GM23338 (cell line): ENCODE measurements around the gene OR2A12. TPM values are rescaled to one million over a fixed set of nuclear protein-coding genes. Genes with fewer than 3 reads are reported as not detected.

Experiments used
- ATAC-seq: fragments of 200-7000 bp; cut with Tn5 transposase; 3 replicates; pipeline ENCODE4 v1.9.1; 2020
- DNase-seq: peaks from one replicate; pipeline ENCODE4 v3.0.0-alpha.2; 2015; ENCODE audit warnings: low spot score
- H2AFZ ChIP-seq: fragments of 200-600 bp; sonication (generic); 2 replicates; pipeline ENCODE4 v1.8.0; 2016; ENCODE audit warnings: antibody characterized with exemption, mild to moderate bottlenecking, moderate library complexity
- H3F3A ChIP-seq: fragments of 200-600 bp; sonication (generic); replicated peaks from 2 replicates; pipeline ENCODE4 v1.8.0; 2017; ENCODE audit warnings: antibody characterized with exemption, mixed run types, low read depth
- H3K27ac ChIP-seq: fragments of 200-600 bp; sonication (generic); 2 replicates; pipeline ENCODE4 v1.6.1; 2016; ENCODE audit warnings: low read depth
- H3K27me3 ChIP-seq: fragments of 200-600 bp; sonication (generic); 2 replicates; pipeline ENCODE4 v1.8.0; 2016; ENCODE audit warnings: mild to moderate bottlenecking, mixed run types, moderate library complexity; ENCODE audit not compliant: insufficient read depth
- H3K36me3 ChIP-seq: fragments of 200-600 bp; sonication (generic); 2 replicates; pipeline ENCODE4 v1.8.0; 2016; ENCODE audit warnings: mild to moderate bottlenecking; ENCODE audit not compliant: insufficient read depth
- H3K4me1 ChIP-seq: fragments of 200-600 bp; sonication (generic); 2 replicates; pipeline ENCODE4 v1.8.0; 2016; ENCODE audit warnings: mild to moderate bottlenecking, moderate library complexity; ENCODE audit not compliant: insufficient read depth
- H3K4me2 ChIP-seq: fragments of 200-600 bp; sonication (generic); 2 replicates; pipeline ENCODE4 v1.7.1; 2017; ENCODE audit warnings: mixed run types
- H3K4me3 ChIP-seq: fragments of 200-600 bp; sonication (generic); 2 replicates; pipeline ENCODE4 v1.6.1; 2016; ENCODE audit warnings: mixed run types
- H3K79me2 ChIP-seq: fragments of 200-600 bp; sonication (generic); replicated peaks from 2 replicates; pipeline ENCODE4 v1.8.0; 2017; ENCODE audit warnings: mild to moderate bottlenecking; ENCODE audit not compliant: insufficient read depth
- H3K9me2 ChIP-seq: fragments of 200-600 bp; sonication (generic); 2 replicates; pipeline ENCODE4 v1.8.0; 2017; ENCODE audit not compliant: insufficient read depth
- H4K20me1 ChIP-seq: fragments of 200-600 bp; sonication (generic); replicated peaks from 2 replicates; pipeline ENCODE4 v1.8.0; 2017; ENCODE audit warnings: mild to moderate bottlenecking; ENCODE audit not compliant: insufficient read depth
- H3K27ac Mint-ChIP-seq: 2 replicates; pipeline ENCODE4 v1.8.0; 2020; ENCODE audit warnings: inconsistent platforms, mild to moderate bottlenecking, moderate library complexity, mixed read lengths
- H3K27me3 Mint-ChIP-seq: 3 replicates; pipeline ENCODE4 v1.8.0; 2022; ENCODE audit warnings: low read depth, mild to moderate bottlenecking, moderate library complexity, mixed read lengths, inconsistent platforms; ENCODE audit not compliant: insufficient read depth, poor library complexity
- H3K36me3 Mint-ChIP-seq: 3 replicates; pipeline ENCODE4 v1.8.0; 2021; ENCODE audit warnings: low read depth, mild to moderate bottlenecking, inconsistent platforms, moderate library complexity, mixed read lengths
- H3K4me1 Mint-ChIP-seq: 3 replicates; pipeline ENCODE4 v1.8.0; 2020; ENCODE audit warnings: mild to moderate bottlenecking, inconsistent platforms, mixed read lengths
- H3K4me3 Mint-ChIP-seq: 3 replicates; pipeline ENCODE4 v1.8.0; 2021; ENCODE audit warnings: moderate library complexity, mild to moderate bottlenecking, inconsistent platforms, mixed read lengths
- H3K9me3 Mint-ChIP-seq: 3 replicates; pipeline ENCODE4 v1.8.0; 2020; ENCODE audit warnings: moderate library complexity, mild to moderate bottlenecking, inconsistent platforms, mixed read lengths
- CREB1 ChIP-seq: fragments of 250-450 bp; sonication (Bioruptor Pico); IDR thresholded peaks from 2 replicates; pipeline ENCODE4 v1.5.0; 2020; ENCODE audit warnings: low read depth, mild to moderate bottlenecking, moderate library complexity
- CTCF ChIP-seq, 2 experiments: fragments of 200-600 bp in 1 of 2; sonication (generic) in 1 of 2; conservative IDR thresholded peaks; 2 replicates each; pipeline versions ENCODE4 v1.5.1 to v1.6.1; 2016 to 2017; ENCODE audit warnings: antibody characterized with exemption in 2 of 2, low read depth in 2 of 2, mild to moderate bottlenecking in 2 of 2, moderate library complexity in 1 of 2
- EZH2 ChIP-seq: fragments of 200-600 bp; sonication (generic); IDR thresholded peaks from one replicate; pipeline ENCODE4 v1.8.0; 2017; ENCODE audit warnings: antibody characterized with exemption, mild to moderate bottlenecking, low read depth; ENCODE audit not compliant: unreplicated experiment
- EZH2phosphoT487 ChIP-seq: fragments of 200-600 bp; sonication (generic); IDR thresholded peaks from one replicate; pipeline ENCODE4 v1.8.1; 2018; ENCODE audit warnings: antibody characterized with exemption; ENCODE audit not compliant: unreplicated experiment
- JUNB ChIP-seq: IDR thresholded peaks from one replicate; pipeline ENCODE4 v1.6.1; 2016; ENCODE audit warnings: antibody characterized with exemption; ENCODE audit not compliant: unreplicated experiment
- NANOG ChIP-seq: IDR thresholded peaks from 2 replicates; pipeline ENCODE4 v1.6.1; 2016; ENCODE audit warnings: antibody characterized with exemption, borderline replicate concordance
- POLR2AphosphoS5 ChIP-seq: IDR thresholded peaks from 2 replicates; pipeline ENCODE4 v1.6.1; 2016; ENCODE audit warnings: antibody characterized with exemption, low read depth
- REST ChIP-seq: IDR thresholded peaks from one replicate; pipeline ENCODE4 v1.6.1; 2018; ENCODE audit warnings: antibody characterized with exemption; ENCODE audit not compliant: unreplicated experiment
- STAT1 ChIP-seq: IDR thresholded peaks from one replicate; pipeline ENCODE4 v1.6.1; 2016; ENCODE audit warnings: antibody characterized with exemption; ENCODE audit not compliant: unreplicated experiment
- ZNF114 ChIP-seq: fragments of 250-450 bp; sonication (Bioruptor Pico); IDR thresholded peaks from 2 replicates; pipeline ENCODE4 v1.5.0; 2020; ENCODE audit warnings: mild to moderate bottlenecking, moderate library complexity
- ZNF331 ChIP-seq: fragments of 250-450 bp; sonication (Bioruptor Pico); IDR thresholded peaks from 2 replicates; pipeline ENCODE4 v1.5.0; 2020; ENCODE audit warnings: low read depth, mild to moderate bottlenecking, moderate library complexity
- ZNF462 ChIP-seq: fragments of 250-450 bp; sonication (Bioruptor Pico); IDR thresholded peaks from 2 replicates; pipeline ENCODE4 v1.5.0; 2020; ENCODE audit warnings: mild to moderate bottlenecking, moderate library complexity
- polyA plus RNA-seq: library from polyadenylated mRNA; unstranded; fragments of >200 nt; fragmentation: Nextera tagmentation; extraction: Ambion mirVana; gene quantifications from 2 replicates; pipeline ENCODE4 v1.2.1, GENCODE V29; 2016
- total RNA-seq: library from RNA; depleted of rRNA; stranded (reverse); fragments of >200 nt; shearing (Covaris generic); gene quantifications from 2 replicates; pipeline ENCODE4 v1.2.3, GENCODE V29; 2014
- TF ChIP-seq, protein P1 (sequence below): IDR thresholded peaks from 2 replicates; pipeline ENCODE4 v1.6.1; 2016; ENCODE audit warnings: antibody characterized with exemption

Gene OR2A12
- total and polyA plus RNA-seq, 2 experiments from 2014 or later = not detected

GRCh38 chr7:144142187-144142586 is 56.1 kb downstream of the OR2A12 start:
- Mint-ChIP-seq H3K36me3 (no peaks in the 10 kb centered on the region), H3K27me3 (no peaks in the 10 kb centered on the region), H3K4me3 (no peak overlapping the region), H3K9me3 (peaks cover 19% of the 10 kb centered on the region), H3K4me1 (no peaks in the 10 kb centered on the region), H3K27ac (no peak overlapping the region)
- Histone ChIP-seq H4K20me1 (no peaks in the 10 kb centered on the region), H3K27me3 (no peaks in the 10 kb centered on the region), H2AFZ (no peak overlapping the region), H3K79me2 (no peaks in the 10 kb centered on the region), H3K4me1 (no peaks in the 10 kb centered on the region), H3K4me2 (no peak overlapping the region), H3K27ac (no peak overlapping the region), H3K36me3 (no peaks in the 10 kb centered on the region), H3K4me3 (no peak overlapping the region), H3K9me2 (no peaks in the 10 kb centered on the region; the same call in 1 of the 2 replicates), H3F3A (no peaks in the 10 kb centered on the region)
- DNase-seq = no peak
- ATAC-seq = no peak
- TF ChIP-seq POLR2AphosphoS5 (no peak), ZNF114 (CRISPR knock-in tag) (no peak), REST (no peak), NANOG (no peak), CTCF (conservative IDR thresholded peaks at IDR 0.05; ENCODE audit: low read depth in 2 of 2) (no peak), EZH2phosphoT487 (no peak), STAT1 (no peak), EZH2 (no peak), CREB1 (CRISPR knock-in tag) (no peak), JUNB (no peak), ZNF331 (CRISPR knock-in tag) (no peak), ZNF462 (CRISPR knock-in tag) (no peak)
- TF ChIP-seq, protein P1, sequence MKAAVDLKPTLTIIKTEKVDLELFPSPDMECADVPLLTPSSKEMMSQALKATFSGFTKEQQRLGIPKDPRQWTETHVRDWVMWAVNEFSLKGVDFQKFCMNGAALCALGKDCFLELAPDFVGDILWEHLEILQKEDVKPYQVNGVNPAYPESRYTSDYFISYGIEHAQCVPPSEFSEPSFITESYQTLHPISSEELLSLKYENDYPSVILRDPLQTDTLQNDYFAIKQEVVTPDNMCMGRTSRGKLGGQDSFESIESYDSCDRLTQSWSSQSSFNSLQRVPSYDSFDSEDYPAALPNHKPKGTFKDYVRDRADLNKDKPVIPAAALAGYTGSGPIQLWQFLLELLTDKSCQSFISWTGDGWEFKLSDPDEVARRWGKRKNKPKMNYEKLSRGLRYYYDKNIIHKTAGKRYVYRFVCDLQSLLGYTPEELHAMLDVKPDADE = no peak
